ENCODE measurements around the gene UBR3.
"Not testable (repeated sequence)": the region's sequence is repeated elsewhere in the genome, so short reads cannot be mapped to it uniquely, and the experiment has no call there.

The UBR3 gene

DNA sequence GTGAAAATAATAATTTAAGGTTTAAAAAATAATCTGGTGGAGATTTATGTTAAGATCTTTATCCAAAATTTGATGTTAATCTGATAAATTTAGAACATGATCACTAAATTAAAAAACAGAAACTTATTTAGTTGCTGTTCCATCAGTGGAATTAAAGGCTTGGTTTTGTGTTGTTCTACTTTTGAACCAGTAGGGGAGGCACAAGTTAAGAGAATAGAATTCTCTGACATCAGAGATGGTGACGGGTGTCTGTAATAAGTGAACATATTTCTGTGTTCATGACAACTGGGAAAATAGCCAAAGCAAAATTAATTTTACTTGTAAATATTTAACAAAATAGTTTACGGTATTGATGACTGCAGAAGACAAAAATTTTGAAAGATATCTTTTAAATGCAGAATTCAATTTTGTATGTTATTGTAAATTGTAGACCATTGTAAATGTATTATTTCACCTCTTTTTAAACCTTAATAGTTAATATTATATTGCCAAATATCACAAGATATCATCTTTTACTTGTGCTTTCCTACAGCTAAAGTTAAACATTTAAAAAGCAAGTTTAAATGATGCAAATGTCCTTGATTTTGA lies 106.0 kb downstream of the UBR3 start:
- TF ChIP-seq EZH2phosphoT487 (IDR thresholded peaks at IDR 0.05; ENCODE audit: low read depth) = no peak
- TF ChIP-seq, protein P1, sequence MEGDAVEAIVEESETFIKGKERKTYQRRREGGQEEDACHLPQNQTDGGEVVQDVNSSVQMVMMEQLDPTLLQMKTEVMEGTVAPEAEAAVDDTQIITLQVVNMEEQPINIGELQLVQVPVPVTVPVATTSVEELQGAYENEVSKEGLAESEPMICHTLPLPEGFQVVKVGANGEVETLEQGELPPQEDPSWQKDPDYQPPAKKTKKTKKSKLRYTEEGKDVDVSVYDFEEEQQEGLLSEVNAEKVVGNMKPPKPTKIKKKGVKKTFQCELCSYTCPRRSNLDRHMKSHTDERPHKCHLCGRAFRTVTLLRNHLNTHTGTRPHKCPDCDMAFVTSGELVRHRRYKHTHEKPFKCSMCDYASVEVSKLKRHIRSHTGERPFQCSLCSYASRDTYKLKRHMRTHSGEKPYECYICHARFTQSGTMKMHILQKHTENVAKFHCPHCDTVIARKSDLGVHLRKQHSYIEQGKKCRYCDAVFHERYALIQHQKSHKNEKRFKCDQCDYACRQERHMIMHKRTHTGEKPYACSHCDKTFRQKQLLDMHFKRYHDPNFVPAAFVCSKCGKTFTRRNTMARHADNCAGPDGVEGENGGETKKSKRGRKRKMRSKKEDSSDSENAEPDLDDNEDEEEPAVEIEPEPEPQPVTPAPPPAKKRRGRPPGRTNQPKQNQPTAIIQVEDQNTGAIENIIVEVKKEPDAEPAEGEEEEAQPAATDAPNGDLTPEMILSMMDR (IDR thresholded peaks at IDR 0.05; ENCODE audit: low read depth, low read length) = peak; percentile 83
- no peaks in the 10 kb centered on the region for H3K79me2 ChIP-seq (ENCODE audit: low read length)
- no peak overlapping the region for H2AFZ ChIP-seq (ENCODE audit: low read depth, low read length)
- H3K9ac ChIP-seq (ENCODE audit: low read length) = no peak overlapping the region
- H3K9me3 ChIP-seq (ENCODE audit: insufficient read depth, low read length) = no peaks in the 10 kb centered on the region
- no peak overlapping the region for H3K4me3 ChIP-seq (ENCODE audit: low read length)
- peaks cover 11% of the 10 kb centered on the region for H3K4me1 ChIP-seq (ENCODE audit: low read length)
- H3K4me2 ChIP-seq (ENCODE audit: low read length) = no peak overlapping the region
- no peaks in the 10 kb centered on the region for H3K36me3 ChIP-seq (replicated peaks; ENCODE audit: low read depth, low read length)
- no peaks in the 10 kb centered on the region for H4K20me1 ChIP-seq (ENCODE audit: insufficient read depth, low read length)
- H3K27ac ChIP-seq (ENCODE audit: low read length) = no peak overlapping the region
- no peaks in the 10 kb centered on the region for H3K27me3 ChIP-seq (ENCODE audit: low read depth, low read length)

DNA sequence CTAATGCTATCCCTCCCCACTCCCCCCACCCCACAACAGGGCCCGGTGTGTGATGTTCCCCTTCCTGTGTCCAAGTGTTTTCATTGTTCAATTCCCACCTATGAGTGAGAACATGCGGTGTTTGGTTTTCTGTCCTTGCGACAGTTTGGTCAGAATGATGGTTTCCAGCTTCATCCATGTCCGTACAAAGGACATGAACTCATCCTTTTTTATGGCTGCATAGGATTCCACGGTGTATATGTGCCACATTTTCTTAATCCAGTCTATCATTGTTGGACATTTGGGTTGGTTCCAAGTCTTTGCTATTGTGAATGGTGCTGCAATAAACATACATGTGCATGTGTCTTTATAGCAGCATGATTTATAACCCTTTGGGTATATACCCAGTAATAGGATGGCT lies 109.4 kb downstream of the UBR3 start:
- H3K4me1 ChIP-seq (ENCODE audit: low read length); H3K79me2 ChIP-seq (ENCODE audit: low read length); H3K36me3 ChIP-seq (replicated peaks; ENCODE audit: low read depth, low read length); H3K27me3 ChIP-seq (ENCODE audit: low read depth, low read length); H3K9me3 ChIP-seq (ENCODE audit: insufficient read depth, low read length); H3K4me2 ChIP-seq (ENCODE audit: low read length); H3K9ac ChIP-seq (ENCODE audit: low read length); H3K27ac ChIP-seq (ENCODE audit: low read length); H2AFZ ChIP-seq (ENCODE audit: low read depth, low read length); H4K20me1 ChIP-seq (ENCODE audit: insufficient read depth, low read length); H3K4me3 ChIP-seq (ENCODE audit: low read length): not testable (repeated sequence)

DNA sequence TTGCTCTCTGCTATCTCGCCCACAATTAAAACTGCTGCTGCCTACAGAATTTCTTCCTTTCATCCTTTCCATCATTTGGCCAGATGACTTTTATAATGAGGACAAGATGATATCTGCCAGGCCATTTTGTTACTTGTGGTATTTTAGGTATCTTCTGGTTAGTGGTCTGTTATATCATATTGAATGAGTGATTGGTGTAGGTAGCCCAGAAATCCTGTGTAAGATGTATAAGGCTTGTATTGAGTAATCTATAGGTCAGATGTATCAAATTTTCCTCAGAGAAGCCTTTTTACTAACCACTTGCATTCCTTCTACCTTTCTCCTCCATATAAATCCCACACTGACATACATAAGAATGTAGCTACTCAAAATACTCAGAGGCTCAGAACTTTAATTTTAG lies 118.3 kb downstream of the UBR3 start:
- H3K36me3 ChIP-seq (replicated peaks; ENCODE audit: low read depth, low read length) = peaks cover 3% of the 10 kb centered on the region
- no peak overlapping the region for H3K4me2 ChIP-seq (ENCODE audit: low read length)
- no peak overlapping the region for H3K9ac ChIP-seq (ENCODE audit: low read length)
- no peaks in the 10 kb centered on the region for H3K4me1 ChIP-seq (ENCODE audit: low read length)
- H2AFZ ChIP-seq (ENCODE audit: low read depth, low read length) = no peak overlapping the region
- H3K9me3 ChIP-seq (ENCODE audit: insufficient read depth, low read length) = no peaks in the 10 kb centered on the region
- H4K20me1 ChIP-seq (ENCODE audit: insufficient read depth, low read length) = no peaks in the 10 kb centered on the region
- no peaks in the 10 kb centered on the region for H3K27me3 ChIP-seq (ENCODE audit: low read depth, low read length)
- no peak overlapping the region for H3K27ac ChIP-seq (ENCODE audit: low read length)
- TF ChIP-seq, protein P1 (IDR thresholded peaks at IDR 0.05; ENCODE audit: low read depth, low read length) = no peak
- no peak for TF ChIP-seq EZH2phosphoT487 (IDR thresholded peaks at IDR 0.05; ENCODE audit: low read depth)
- no peak overlapping the region for H3K4me3 ChIP-seq (ENCODE audit: low read length)
- H3K79me2 ChIP-seq (ENCODE audit: low read length) = no peaks in the 10 kb centered on the region

DNA sequence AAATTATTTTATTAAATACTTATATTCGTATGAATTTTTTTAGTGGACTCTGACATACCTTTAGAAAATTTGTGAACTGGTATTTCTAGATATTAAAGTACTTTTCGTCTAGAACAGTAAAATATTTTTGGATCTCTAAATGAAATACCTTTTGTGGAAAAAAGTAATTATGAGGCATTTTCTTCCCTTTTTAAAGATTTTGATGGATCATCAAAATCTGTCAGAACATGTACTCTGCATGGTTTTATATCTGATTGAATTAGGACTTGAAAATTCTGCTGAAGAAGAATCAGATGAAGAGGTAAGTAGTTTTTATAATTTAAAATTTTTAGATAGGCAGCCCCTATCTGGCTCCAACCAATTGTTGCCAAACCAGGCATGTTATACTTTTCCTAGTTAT lies 118.8 kb downstream of the UBR3 start:
- H3K9me3 ChIP-seq (ENCODE audit: insufficient read depth, low read length) = no peaks in the 10 kb centered on the region
- no peaks in the 10 kb centered on the region for H4K20me1 ChIP-seq (ENCODE audit: insufficient read depth, low read length)
- no peak overlapping the region for H3K9ac ChIP-seq (ENCODE audit: low read length)
- H3K79me2 ChIP-seq (ENCODE audit: low read length) = no peaks in the 10 kb centered on the region
- H3K27me3 ChIP-seq (ENCODE audit: low read depth, low read length) = no peaks in the 10 kb centered on the region
- no peak overlapping the region for H3K4me2 ChIP-seq (ENCODE audit: low read length)
- H3K27ac ChIP-seq (ENCODE audit: low read length) = no peak overlapping the region
- no peak overlapping the region for H2AFZ ChIP-seq (ENCODE audit: low read depth, low read length)
- H3K4me3 ChIP-seq (ENCODE audit: low read length) = no peak overlapping the region
- no peak for TF ChIP-seq EZH2phosphoT487 (IDR thresholded peaks at IDR 0.05; ENCODE audit: low read depth)
- TF ChIP-seq, protein P1 (IDR thresholded peaks at IDR 0.05; ENCODE audit: low read depth, low read length) = no peak
- no peaks in the 10 kb centered on the region for H3K4me1 ChIP-seq (ENCODE audit: low read length)
- peaks cover under 1% of the 10 kb centered on the region for H3K36me3 ChIP-seq (replicated peaks; ENCODE audit: low read depth, low read length)

DNA sequence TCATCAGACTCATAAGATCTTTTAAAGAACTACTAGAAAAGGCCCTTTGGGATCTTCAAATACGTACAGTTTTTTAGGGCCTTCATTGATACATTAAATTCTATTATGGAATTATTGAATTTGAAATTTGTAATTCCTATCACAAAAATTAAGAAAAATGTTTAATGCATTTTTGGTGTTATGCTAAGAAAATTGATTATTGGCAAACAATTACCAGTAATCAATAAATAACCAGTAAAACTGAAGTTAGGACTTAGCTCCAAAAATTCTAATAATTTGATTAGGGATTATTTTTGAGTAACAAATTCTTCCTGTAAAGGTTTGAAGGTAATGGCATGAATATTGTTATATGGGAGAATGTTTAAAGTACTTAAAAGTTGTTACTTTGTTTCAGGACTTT lies 119.3 kb downstream of the UBR3 start:
- no peaks in the 10 kb centered on the region for H3K79me2 ChIP-seq (ENCODE audit: low read length)
- no peaks in the 10 kb centered on the region for H3K27me3 ChIP-seq (ENCODE audit: low read depth, low read length)
- TF ChIP-seq EZH2phosphoT487 (IDR thresholded peaks at IDR 0.05; ENCODE audit: low read depth) = no peak
- TF ChIP-seq, protein P1 (IDR thresholded peaks at IDR 0.05; ENCODE audit: low read depth, low read length) = no peak
- H3K27ac ChIP-seq (ENCODE audit: low read length) = no peak overlapping the region
- H3K4me3 ChIP-seq (ENCODE audit: low read length) = no peak overlapping the region
- H3K4me2 ChIP-seq (ENCODE audit: low read length) = no peak overlapping the region
- H2AFZ ChIP-seq (ENCODE audit: low read depth, low read length) = no peak overlapping the region
- H4K20me1 ChIP-seq (ENCODE audit: insufficient read depth, low read length) = no peaks in the 10 kb centered on the region
- H3K9me3 ChIP-seq (ENCODE audit: insufficient read depth, low read length) = no peaks in the 10 kb centered on the region
- no peak overlapping the region for H3K9ac ChIP-seq (ENCODE audit: low read length)
- no peaks in the 10 kb centered on the region for H3K36me3 ChIP-seq (replicated peaks; ENCODE audit: low read depth, low read length)
- H3K4me1 ChIP-seq (ENCODE audit: low read length) = no peaks in the 10 kb centered on the region

All from OCI-LY3 (cell line).